ENCODE data around the gene PAPSS1. TPM values are rescaled to one million over a fixed set of nuclear protein-coding genes. Genes with fewer than 3 reads are reported as not detected.

PAPSS1 gene
- total RNA-seq, 4 donors from 2014 or later, result 46.9 to 58.9 (median 54.6) TPM

DNA sequence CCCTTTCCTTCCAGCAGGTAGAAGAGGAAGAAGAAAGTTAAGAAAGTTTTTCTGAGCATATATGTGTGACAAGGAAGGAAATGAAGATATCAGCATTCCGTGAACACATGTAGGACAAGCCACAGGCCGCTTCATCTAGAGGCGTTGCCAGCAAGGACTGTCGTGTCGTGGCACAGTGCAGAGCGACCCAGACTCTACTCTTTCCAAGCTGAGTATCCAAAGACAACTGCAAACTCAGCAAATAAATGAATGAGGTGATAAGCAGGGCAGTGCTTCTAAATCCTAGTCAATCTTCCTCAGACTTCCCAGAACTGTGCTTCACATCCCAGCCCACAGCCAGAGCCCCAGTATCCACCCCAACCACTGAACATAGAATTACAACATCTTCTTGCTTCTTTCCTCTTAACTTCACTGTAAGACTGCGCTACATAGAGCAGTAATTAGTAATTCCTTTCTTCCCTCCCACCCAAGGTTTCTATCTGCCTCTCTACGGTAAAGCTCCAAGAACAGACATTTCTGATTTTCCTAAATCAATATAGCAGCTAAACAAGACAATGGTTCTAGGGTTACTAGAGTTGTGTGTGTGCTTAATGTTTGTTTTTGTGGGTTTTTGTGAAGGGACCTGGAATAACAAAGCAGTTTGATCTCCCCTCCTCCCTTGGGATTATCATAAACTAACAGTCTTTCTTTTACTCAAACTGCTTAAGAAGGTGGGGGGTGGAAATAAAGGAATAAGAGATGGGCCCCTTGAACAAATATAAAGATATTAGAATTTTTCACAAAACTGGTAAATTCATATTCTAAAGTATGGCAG, 71.6 kb downstream of the PAPSS1 start:
- WGBS, 2 donors, result 93 to 99% methylated on average over 8 of the region's 8 CpGs
- H3K4me3 ChIP-seq (ENCODE audit: low read depth, poor library complexity, severe bottlenecking), result no peak overlapping the region
- TF ChIP-seq, protein P1, sequence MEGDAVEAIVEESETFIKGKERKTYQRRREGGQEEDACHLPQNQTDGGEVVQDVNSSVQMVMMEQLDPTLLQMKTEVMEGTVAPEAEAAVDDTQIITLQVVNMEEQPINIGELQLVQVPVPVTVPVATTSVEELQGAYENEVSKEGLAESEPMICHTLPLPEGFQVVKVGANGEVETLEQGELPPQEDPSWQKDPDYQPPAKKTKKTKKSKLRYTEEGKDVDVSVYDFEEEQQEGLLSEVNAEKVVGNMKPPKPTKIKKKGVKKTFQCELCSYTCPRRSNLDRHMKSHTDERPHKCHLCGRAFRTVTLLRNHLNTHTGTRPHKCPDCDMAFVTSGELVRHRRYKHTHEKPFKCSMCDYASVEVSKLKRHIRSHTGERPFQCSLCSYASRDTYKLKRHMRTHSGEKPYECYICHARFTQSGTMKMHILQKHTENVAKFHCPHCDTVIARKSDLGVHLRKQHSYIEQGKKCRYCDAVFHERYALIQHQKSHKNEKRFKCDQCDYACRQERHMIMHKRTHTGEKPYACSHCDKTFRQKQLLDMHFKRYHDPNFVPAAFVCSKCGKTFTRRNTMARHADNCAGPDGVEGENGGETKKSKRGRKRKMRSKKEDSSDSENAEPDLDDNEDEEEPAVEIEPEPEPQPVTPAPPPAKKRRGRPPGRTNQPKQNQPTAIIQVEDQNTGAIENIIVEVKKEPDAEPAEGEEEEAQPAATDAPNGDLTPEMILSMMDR (IDR thresholded peaks at IDR 0.05), result no peak
- TF ChIP-seq POLR2A (IDR thresholded peaks at IDR 0.05), result no peak
- intact Hi-C loops (cut with DNase I; ENCODE audit: low total_unique reads), result no loop called here
- DNase-seq (ENCODE audit: low spot score in 2 of 2), result no peak

DNA sequence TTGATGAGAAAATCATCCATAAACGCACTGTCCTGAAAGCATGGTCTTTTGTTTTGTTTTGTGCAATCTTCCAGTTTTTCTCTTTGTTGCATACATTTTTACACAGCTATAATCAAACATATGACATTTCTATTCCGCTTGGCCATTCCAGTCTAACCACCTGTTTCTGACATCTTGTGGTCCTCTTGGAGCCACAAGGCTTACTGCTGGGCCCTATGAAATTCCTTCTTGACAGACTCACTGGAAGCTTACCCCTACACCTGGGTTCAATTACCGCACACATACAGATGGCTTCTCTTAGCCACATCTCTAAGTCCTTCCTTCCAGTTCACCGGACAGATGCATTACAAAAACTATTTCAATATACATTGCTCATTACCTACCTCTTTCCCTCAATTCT, 72.4 kb downstream of the PAPSS1 start:
- TF ChIP-seq, protein P1 (IDR thresholded peaks at IDR 0.05), result no peak
- no peak for TF ChIP-seq POLR2A (IDR thresholded peaks at IDR 0.05)
- intact Hi-C loops (cut with DNase I; ENCODE audit: low total_unique reads), result no loop called here
- 90 to 93% methylated on average over 4 of the region's 4 CpGs for WGBS, 2 donors
- no peak overlapping the region for H3K4me3 ChIP-seq (ENCODE audit: low read depth, poor library complexity, severe bottlenecking)
- no peak for DNase-seq (ENCODE audit: low spot score in 2 of 2)

DNA sequence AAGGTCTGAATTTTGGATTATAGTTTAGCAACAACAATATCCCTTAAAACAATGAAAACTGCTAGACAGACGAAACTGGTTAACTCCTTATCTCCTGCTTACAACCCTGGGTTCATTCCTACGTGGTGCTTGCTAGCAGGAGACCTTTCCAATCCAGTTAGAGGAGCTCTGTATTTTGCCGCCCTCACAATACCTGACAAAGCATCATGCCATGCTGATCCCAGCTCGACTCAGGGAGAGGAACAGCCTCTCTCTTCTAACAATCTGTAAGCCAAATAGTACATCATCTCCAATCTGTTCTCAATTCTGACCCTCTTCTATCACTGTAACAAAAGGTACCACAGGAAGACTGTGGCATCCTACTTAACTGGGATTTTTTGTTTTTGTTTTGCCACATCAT, 74.4 kb downstream of the PAPSS1 start:
- TF ChIP-seq, protein P1 (IDR thresholded peaks at IDR 0.05), result no peak
- no peak for TF ChIP-seq POLR2A (IDR thresholded peaks at IDR 0.05)
- intact Hi-C loops (cut with DNase I; ENCODE audit: low total_unique reads), result no loop called here
- H3K4me3 ChIP-seq (ENCODE audit: low read depth, poor library complexity, severe bottlenecking), result no peak overlapping the region
- DNase-seq (ENCODE audit: low spot score in 2 of 2), result no peak
- WGBS, 2 donors, result 91 to 93% methylated on average over 4 of the region's 4 CpGs

DNA sequence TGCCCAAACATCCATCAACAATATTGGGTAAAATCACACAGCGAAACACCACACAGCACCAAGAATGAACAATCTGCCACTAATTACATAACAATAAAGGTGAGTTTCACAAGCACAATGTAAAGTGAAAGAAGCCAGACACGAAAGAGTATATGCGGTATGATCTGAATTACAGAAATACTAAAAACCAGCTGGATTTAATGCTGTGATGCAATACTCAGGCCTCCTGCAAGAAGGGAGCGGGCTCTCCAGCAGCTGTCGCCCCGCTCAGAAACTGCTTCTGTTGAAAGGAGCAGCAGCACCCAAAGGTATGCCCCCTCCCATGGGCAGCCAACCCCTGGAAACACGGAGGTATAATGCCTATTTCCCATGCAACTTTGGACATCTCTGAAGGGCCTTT, 77.0 kb downstream of the PAPSS1 start:
- TF ChIP-seq POLR2A (IDR thresholded peaks at IDR 0.05), result no peak
- TF ChIP-seq, protein P1 (IDR thresholded peaks at IDR 0.05), result no peak
- intact Hi-C loops (cut with DNase I; ENCODE audit: low total_unique reads), result no loop called here
- H3K4me3 ChIP-seq (ENCODE audit: low read depth, poor library complexity, severe bottlenecking), result no peak overlapping the region
- WGBS, 2 donors, result 79 to 85% methylated on average over 7 of the region's 7 CpGs
- DNase-seq (ENCODE audit: low spot score in 2 of 2), result no peak

DNA sequence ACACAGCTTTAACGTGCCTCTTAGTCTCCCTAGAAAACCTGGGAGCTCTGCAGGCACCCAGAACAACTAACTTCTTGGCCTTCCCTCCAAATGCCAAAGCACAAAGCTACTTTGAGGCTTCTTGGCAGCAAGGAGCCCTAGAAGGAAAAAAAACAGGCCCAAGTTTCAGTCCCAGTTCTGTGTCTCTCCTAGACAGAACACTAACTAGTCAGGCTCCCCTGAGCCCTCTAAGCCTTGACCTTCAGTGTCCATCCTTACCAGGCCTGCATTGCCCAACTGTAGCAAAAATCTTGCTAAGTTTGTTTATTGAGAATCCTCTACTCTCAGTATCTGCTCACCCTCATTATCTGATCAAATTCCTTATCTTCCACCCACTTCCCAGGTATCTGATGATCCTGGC, 79.2 kb downstream of the PAPSS1 start:
- intact Hi-C loops (cut with DNase I; ENCODE audit: low total_unique reads), result no loop called here
- TF ChIP-seq, protein P1 (IDR thresholded peaks at IDR 0.05), result no peak
- TF ChIP-seq POLR2A (IDR thresholded peaks at IDR 0.05), result no peak
- no peak for DNase-seq (ENCODE audit: low spot score in 2 of 2)
- H3K4me3 ChIP-seq (ENCODE audit: low read depth, poor library complexity, severe bottlenecking), result no peak overlapping the region
- 54 to 65% methylated on average over 1 of the region's 1 CpG for WGBS, 2 donors

DNA sequence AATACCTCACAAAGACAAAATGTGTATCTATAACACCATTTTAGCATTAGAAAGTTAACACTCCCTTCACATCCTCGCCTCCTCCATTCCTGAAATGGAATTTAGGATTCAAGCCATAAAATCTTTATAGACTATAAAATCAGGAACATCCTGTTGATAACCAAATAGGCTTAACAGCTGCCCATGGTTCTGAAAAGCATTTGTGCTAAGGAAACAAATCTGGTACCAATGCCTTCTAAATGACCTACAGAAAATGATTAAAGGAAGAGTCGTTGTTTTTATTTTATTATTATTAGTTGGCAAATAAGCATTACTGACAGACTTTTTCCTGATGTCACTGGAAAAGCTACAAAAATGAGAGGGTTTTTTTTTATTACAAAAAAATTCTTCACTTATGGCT, 79.8 kb downstream of the PAPSS1 start:
- DNase-seq (ENCODE audit: low spot score in 2 of 2), result no peak
- 46 to 55% methylated on average over 2 of the region's 2 CpGs for WGBS, 2 donors
- no peak overlapping the region for H3K4me3 ChIP-seq (ENCODE audit: low read depth, poor library complexity, severe bottlenecking)
- intact Hi-C loops (cut with DNase I; ENCODE audit: low total_unique reads), result no loop called here
- TF ChIP-seq, protein P1 (IDR thresholded peaks at IDR 0.05), result no peak
- TF ChIP-seq POLR2A (IDR thresholded peaks at IDR 0.05), result no peak

Measured in lower leg skin (tissue), 4 donors.